Esophagus mucosa (tissue), 1 donor: ENCODE data around the gene USP40. TPM values are rescaled to one million over a fixed set of nuclear protein-coding genes. Genes with fewer than 3 reads are reported as not detected.

Source experiments
- ATAC-seq: fragments of 200-7000 bp; cut with Tn5 transposase; one replicate; pipeline ENCODE4 v1.9.1; 2020
- total RNA-seq: library from RNA; stranded (reverse); gene quantifications from one replicate; pipeline ENCODE4 v1.2.4, GENCODE V29; 2023
- donor health status: DM: yes; HTN: yes; CAD: no.

USP40 gene
- total RNA-seq, 1 donor from 2014 or later = 28.6 TPM

DNA sequence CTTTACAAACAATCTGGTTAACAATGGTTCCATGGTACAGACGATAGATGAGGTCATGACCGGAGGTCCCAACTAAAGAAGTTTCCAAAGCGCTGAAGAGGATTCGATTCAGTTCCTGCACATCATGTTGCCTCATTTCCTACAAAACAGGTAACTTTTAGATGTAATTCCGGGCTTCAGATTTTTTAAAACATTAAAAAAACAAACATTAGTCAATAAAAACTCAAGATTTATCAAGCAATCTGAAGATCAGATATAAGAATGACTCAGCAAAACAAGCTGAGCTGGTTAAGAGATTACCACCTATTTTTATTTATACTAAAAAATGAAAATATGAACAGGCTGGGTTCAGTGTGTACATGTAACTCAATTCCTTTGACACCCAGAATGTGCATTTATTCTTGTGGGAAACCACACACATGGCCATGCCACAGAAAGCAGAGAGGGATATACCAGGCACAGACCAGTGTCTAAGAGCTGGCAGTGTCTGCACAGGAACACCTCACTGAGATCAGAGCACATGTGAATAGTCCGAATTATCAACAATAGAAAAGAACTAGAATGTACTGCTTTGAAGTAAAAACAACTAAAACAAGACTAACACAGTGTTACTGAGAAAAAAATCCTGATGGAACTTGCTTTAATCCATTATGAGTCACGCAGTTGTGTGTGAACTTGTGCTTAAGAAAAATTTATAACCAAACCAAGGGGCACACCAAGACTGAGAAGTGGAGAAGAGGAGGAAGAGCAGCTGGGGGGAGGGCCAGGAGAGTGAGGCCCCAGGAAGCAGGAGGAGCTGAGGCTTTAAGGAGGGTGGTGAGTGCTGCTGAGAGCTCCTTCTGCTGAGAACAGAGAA lies 9.5 kb downstream of the USP40 start:
- peak; percentile 94 for ATAC-seq

DNA sequence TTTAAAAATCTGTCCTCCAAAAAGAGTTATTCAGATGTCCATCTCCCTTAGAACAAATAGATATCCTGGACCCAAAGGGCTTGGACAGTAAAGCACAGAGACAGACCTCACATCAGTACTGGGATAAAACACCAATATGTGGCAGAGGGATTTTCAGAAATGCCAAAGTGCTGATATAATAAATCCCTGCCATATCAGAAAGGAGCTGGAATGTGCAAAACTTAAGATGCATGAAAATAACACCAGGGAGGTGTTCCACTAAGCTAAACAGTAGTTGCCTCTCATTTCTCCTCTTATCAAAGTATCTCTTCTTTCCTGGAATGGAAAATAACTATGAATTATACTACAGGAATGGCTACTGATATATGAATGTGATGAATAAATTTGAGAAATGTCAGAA lies 13.2 kb downstream of the USP40 start:
- no peak for ATAC-seq

DNA sequence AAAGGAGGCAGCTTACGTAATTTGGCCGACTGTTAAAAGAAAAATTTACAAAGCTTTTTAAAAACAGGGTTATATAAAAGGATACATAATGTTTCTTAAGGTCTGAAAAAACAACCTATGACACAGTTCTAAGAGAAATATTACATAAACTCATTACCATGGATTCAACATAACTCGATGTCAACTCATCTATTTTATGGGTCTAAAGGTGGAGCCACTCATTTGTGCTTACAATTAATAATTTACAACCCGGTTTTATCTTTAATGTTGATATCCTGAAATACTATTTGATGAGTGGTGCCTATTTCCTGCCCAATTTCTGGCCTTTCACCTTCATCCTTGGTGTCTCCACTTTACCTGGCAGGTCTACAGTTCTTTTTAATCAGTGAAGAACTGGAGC lies 15.1 kb downstream of the USP40 start:
- ATAC-seq = no peak

DNA sequence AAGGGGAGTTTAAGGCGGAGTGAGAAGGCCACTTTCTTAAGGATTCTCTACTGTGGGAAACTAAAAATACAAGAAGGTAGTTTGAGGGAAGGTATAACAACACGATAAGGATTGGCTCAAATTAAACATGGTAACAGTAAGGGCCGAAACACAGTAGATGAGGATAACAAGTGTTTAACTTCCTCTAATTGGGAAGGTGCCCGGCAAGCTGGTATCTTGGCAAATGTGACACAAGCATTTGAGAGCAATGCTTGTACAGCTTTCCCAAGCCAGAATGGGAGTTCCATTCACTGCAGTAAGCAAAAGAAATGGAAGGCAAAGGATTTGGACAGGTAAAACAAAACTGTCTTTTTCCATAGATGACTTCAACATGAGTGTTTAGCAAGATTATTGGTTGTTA lies 19.8 kb downstream of the USP40 start:
- no peak for ATAC-seq

DNA sequence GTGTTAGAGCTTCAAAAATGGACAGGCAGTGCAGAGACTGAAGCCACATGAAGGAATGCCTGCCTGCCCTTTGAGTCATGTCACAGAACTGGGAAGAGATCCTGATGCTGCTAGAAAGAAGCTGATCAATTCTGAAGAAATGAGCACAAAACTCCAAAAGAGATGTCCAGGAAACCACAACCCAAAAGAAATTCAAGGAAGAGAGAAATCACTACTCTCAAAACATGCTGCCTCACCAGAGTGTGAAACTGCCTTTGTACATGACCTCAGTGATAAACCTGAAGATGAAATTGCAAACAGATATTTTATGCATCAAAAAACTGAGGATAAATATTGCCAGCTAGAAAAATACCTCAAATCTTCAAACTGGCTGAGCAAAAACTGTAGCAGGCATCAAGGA lies 20.5 kb downstream of the USP40 start:
- ATAC-seq = no peak

DNA sequence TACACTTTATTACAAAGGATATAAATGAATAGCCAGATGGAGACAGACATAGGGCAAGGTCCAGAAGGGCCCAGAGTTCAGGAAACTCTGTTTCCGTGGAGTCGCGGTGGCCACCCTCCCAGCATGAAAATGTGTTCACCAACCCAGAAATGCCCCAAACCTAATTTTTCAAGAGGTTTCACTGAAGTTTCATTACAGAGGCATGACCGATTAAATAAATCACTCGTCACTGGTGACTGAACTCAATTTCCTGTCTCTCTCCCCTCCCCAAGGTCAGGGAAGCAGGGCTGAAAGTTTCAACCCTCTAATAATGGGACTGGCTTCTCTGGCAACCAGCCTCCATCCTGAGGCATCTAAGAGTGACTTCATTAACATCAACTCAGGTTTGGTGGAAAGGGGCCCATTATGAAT lies 22.4 kb downstream of the USP40 start:
- no peak for ATAC-seq

DNA sequence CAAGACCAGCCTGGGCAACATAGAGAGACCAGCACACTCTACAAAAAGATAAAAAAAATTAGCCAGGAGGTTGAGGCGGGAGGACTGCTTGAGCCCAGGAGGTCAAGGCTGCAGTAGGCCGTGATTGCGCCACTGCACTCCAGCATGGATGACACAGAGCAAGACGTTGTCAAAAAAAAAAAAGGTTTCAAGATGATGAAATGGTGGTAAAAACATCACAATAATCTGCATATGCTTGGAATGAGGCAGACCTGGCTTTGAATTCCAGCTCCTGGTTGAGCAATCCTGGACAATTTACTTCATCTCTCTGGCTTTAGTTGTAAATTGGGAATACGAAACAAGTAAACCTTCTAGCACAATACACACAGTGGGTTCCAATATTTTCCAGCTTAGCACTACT lies 24.1 kb downstream of the USP40 start:
- ATAC-seq = no peak

DNA sequence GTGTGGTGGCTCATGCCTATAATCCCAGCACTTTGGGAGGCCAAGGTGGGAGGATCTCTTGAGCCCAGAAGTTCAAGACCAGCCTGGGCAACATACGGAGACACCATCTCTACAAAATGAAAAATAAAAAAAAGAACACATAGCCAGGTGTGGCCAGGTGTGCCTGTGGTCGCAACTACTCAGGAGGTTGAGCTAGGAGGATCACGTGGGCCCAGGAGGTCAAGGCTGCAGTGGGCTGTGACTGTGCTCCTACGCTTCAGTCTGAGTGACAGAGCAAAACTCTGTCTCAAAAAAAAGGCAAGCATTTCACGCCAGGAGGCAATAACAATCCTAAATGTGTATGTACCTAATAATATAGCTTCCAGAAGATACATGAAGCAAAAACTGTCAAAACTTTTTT lies 27.8 kb downstream of the USP40 start:
- no peak for ATAC-seq

DNA sequence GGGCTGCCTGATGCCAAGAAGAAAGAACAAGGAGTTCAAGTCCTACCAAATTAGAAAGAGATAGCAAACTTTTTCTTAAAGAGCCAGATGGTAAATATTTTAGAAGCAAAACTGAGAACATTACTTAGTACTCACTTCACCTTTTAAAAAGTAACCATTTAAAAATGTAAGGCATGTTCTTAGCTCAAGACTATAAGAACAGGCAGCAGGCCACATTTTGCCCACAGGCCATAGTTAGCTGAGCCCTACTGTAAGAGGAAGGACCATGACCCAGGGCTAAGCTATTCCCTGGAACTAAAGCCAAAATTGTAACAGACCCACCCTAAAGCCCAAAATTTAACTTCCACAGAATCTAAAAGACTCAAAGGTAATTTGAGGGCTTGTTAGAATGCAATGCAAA lies 31.3 kb downstream of the USP40 start:
- ATAC-seq = no peak

DNA sequence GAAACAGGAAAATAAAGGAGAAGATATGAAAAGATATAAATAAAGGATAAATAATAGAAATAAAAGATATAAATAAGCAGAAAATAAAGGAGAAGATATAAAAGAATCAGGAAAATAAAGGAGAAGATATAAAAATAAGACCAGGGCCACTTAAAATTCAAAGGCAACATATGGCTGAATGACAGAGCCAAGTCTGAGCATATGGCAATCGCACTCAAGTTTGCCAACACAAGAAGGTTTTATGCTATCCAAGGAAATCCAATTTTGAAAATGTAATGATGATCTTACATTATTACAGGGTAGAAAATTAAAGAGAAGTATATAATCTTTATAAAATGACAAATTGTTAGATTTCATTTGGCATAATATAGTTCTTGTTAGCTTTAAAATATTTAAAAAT lies 33.6 kb downstream of the USP40 start:
- ATAC-seq = no peak

DNA sequence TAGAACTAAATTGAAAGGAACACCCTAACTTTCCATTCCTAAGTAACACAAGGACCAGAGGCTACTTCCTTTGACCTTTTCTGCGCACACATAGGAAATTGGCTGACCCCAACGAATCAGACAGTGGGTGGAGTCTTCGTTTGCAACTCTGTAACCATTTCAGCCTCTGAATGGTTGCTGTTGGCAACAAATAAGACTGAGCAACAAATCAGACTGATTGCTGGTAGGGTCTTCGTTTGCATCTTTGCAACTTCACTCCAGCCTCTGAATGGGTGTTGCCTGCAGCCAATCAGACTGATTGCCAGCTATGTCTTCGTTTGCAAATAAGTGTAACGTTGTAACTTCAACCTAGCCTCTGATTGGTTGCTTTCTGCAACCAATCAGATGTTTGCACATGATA lies 34.6 kb downstream of the USP40 start:
- ATAC-seq = no peak

DNA sequence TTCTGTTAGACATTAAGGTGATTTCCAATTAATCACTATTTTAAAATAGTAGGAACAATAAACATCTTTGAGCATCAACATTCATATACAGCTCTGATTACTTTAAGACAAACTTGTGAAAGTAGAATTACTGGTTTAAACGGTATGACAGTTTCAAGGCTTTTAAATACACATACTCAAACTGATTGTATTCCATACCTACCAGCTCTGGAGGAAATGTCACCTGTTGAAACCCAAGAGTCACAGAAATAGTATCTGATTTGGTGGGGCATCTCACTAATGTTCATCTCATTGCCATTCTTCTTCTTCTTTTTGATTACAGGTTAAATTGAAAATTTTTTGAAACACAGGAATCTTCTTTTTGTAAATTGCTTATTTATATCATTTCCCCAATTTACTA lies 36.2 kb downstream of the USP40 start:
- ATAC-seq = no peak

DNA sequence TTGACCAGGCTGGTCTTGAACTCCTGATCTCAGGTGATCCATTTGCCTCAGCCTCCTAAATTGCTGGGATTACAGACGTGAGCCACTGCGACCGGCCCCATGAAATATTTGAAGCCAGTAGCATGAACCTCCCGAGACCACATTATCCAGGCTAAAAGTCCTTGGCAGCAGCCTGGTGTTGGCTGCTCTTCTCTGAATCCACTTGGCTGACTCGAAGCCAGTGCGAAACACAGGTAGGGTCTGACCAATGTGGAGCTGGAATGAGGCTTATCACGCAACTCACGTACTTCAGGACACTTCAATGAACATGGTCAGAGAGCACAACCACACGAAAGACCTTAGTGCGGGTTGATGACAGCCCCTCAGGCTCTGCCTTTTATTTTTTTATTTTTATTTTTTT lies 38.4 kb downstream of the USP40 start:
- ATAC-seq = no peak

DNA sequence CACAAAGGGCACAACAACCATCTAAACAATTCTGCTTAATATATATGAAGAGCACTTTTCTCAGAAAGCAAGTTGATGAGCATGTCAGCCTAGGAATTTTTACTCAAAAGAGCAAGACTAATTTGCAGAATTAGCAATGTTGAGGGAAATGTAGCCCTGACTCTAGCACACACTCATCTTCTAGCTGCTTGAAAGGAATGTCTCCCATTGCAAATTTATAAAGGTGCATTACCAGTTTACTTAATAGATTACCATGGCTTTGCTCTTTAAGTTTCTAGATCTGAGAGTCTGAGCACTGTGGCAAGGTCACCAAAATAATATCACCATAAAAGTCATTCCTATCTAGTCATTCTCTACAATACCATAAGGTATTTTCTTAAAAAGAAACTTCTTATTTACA lies 40.8 kb downstream of the USP40 start:
- no peak for ATAC-seq

DNA sequence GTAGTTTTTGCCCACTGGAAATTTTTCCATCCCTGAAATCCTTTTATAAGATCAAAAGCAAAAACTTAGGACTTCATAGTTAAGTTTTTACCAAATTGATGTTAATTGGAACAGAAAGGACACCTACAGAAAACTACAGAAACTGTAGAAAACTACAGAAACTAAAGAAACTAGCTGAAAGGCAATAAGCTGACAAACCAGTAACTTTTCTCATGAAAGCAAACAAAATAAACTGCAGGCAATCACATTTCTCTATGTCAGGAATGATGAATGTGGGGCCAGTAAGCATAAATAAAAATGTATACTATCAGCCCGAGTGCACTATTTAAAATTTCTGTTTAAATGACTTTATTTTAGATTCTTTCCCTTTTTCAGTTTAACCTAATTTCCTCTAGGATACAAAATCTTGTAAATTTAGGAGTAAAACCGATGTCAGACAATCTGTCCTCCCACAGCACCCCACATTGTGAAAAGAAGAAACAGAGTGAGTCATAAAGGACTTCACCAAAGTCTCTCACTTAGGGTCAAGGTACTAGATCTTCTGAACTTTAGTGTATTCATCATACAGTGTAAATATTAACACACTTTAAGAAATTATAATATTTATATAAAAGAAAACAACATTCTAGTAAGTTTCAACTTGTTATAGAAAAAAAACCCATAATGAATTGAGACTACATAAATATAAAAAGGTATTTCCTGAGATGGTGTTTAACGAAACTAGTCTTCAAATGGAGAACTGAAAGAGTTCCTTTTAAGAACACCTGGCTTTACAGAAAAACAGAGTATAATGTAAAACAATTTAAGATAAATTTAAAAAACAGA lies 46.6 kb downstream of the USP40 start:
- no peak for ATAC-seq

DNA sequence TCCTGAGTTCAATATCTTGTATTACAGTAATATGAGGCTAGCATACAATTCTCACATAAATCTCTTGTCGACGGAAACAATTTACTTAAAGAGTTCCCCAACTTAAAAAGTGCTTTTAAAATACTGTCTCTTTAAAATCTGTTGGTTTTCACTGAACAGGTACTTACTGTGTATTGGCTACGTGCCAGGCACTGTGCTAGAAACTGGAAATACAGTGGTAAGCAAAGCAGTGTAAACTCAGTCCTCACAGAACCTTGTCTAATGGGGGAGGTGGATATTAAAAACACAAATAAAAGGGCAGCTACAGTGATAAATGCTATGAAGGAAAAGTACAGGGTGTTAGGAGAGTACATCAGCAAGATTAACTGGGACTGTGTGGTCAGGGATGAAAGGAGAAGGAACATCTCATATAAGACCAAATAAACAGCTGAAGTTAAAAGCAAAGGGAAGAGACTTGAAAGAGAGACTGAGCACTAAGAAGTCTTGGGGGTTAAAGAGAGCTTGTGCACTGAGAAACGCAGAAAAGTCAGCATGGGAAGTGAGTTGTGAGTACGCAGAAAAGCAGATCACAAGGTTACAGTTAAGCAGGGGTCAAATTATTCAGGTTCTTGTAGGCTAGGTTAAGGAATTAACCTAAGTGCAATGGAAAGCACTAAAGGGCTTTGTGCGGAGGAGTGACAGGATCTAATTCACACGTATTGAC lies 52.5 kb downstream of the USP40 start:
- ATAC-seq = no peak

DNA sequence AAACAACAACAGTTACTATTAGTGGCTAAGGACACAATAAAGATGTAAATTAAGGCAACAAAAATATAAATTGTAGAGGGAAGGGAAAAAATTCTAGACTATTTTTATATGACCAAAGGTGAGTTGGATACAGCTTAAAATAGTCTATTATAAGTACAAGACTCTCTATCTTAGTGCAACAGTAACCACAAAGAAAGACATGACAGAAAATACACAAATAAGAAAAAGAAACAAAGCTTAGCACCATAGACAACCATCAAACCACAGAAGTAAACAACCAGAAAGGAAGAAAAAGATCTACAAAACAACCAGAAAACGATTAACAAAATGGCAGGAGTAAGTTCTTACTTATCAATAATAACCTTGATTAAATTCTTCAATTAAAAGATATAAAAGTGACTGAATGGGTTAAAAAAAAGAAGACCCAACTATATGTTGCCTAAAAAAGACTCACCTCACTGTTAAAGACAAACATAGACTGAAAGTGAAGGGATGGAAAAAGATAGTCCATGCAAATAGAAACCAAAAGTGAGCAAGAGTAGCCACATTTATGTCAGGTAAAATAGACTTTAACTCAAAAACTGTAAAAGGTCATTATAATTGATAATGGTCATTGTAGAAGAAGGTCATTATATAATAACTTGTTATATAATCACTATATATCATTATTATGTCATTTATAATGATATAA lies 62.5 kb downstream of the USP40 start:
- ATAC-seq = no peak

DNA sequence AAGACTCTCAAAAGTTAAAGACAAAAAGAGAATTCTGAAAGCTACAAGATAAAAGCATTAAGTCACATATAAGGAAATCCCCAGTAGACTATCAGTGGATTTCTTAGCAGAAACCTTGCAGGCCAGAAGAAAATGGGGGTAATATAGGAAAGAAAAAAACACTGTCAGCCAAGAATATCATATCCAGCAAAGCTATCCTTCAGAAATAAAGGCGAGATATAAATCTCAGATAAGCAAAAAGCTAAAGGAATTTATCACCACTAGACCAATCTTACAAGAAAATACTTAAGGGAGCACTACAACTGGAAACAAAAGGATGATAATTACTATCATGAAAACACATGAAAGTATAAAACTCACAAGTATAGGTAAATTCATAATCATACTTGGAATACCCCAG lies 63.1 kb downstream of the USP40 start:
- no peak for ATAC-seq

DNA sequence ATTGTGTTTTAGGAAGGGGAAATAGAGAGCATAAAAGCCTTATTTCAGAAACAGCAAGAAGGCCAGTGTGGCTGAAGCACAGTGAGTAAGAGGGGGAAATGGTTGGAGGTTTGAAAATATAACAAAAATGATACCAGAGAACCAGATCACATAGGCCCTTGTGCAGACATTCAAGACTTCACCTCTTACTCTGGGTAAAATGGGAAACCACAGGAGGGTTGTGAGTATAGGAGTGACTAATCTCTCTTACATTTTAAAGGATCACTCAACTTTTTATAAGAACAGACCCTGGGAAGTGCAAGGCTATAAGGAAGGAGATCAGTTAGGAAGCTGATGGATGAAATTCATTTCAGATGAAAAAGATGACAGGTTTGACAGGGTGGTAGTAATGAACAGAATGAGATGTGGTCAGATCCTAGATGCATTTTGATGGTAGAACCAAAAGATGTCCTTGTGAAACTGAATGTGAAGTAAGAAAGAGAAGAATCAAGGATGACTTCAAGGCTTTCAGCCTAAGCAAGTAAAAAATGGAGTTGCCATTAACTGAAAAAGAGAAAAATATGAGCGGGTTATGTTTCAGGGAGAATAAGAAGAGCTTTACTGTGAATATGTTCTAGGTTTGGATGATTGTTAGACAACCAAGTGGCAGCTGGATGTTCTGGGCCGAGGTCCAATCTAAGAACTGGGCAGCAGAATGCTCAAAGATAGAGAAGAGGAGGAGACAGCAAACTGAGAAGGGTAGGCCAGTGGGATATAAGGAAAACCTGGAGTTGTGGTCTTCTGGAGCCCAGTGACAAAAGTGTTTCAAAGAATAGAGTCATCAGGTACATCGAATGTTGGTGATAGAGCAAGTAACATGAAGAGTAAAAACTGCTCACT lies 65.1 kb downstream of the USP40 start:
- ATAC-seq = no peak

DNA sequence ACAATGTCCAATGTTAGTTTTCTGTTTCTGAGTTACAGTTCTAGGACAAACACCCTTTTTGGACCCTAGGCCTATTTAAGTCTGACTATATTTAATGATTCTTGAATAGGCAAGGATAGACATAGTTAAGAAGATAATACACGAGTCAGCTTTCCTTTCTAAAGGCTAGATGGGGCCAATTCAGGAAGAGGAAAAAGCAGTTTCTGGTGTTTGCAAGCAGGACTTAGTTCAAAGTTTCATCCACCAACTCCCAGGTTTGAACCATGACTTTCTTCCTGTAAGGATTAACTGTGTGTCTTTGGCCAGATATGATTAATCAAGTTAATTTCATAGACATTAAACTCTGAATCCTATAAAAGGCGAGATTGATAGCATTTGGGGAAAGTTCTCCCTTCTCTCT lies 66.7 kb downstream of the USP40 start:
- ATAC-seq = no peak

DNA sequence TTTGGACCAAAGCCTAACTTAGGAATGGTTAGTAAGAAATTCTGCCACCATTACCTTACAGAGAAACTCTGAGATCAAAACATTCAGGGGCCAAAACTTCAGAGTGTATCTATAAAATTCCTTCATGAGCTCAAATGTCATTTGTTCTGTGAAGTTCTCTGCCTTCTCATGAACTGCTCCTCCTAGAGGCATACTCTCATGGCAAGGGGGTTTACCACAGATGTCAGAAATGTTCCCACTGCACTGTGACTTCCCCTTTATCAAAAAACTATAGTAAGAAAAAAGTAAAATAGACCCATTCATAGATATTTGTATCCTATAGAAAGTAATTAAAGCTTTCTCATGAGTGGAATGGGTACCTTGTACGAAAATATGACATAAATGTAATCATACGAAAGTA lies 68.5 kb downstream of the USP40 start:
- no peak for ATAC-seq

DNA sequence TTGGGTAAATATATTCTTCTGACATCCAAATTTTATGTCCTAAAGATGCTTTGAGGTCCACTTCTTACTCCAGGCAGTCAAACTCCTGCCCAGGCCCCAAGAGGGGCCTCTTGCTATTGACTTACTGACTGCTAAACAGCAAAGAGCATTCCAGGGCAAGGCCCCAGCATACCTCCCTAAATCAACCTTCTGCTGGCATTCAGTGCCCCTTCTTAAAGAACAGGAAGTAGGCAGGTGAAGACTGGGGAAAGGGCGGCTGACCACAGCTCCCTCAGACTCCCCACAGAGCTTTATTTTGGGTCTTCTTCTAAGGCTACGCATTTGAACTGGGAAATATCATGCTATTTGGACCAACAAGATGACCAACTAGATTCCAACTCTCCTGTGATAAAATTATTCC lies 68.9 kb downstream of the USP40 start:
- ATAC-seq = no peak
